Measurements from ENCODE around the gene SCAI. TPM values are rescaled to one million over a fixed set of nuclear protein-coding genes. Genes with fewer than 3 reads are reported as not detected.

Gene SCAI
- total RNA-seq, 1 experiment from 2014 or later, result 4.7 TPM

DNA sequence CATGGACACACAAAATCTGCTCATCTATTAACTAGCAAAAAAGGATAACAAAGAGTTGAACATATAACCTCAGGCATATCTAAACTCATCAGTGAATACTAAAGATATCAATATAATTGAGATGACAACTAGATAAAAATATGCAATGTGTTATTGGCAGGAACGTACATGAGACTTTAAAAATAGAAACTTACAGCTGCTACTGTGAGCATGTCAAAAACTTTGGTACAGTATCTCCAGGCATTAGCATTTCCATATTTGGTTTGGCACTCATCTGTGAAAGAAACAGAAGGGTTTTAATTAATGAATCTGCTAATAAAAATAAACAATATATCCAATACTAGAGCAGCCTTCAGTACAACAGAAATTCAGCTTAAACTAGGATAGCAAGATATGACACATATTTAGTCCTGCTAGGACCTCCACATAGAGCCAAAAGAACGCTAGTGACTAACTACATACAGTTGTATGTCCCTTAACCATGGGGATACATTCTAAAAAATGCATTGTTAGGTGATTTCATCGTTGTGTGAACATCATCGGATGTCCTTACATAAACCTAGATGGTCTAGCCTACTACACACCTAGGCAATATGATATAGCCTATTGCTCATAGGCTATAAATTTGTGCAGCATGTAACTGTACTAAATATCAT, 10.5 kb upstream of the SCAI start:
- POLR2A ChIA-PET, result no interaction called here
- H3K9me3 ChIP-seq (ENCODE audit: control insufficient read depth, insufficient read depth, low read depth, low read length), result no peaks in the 10 kb centered on the region
- H3K4me3 ChIP-seq (ENCODE audit: low read depth in 2 of 2, low read length in 2 of 2), result no peak overlapping the region
- ATAC-seq (no peak), DNase-seq (ENCODE audit: low read depth, low spot score) (no peak)
- peaks cover 6% of the 10 kb centered on the region for H3K36me3 ChIP-seq (ENCODE audit: control insufficient read depth, insufficient read depth, low read length)
- no peak for TF ChIP-seq POLR2AphosphoS5 (IDR thresholded peaks at IDR 0.05; ENCODE audit: low read depth, low read length)
- TF ChIP-seq, protein P1, sequence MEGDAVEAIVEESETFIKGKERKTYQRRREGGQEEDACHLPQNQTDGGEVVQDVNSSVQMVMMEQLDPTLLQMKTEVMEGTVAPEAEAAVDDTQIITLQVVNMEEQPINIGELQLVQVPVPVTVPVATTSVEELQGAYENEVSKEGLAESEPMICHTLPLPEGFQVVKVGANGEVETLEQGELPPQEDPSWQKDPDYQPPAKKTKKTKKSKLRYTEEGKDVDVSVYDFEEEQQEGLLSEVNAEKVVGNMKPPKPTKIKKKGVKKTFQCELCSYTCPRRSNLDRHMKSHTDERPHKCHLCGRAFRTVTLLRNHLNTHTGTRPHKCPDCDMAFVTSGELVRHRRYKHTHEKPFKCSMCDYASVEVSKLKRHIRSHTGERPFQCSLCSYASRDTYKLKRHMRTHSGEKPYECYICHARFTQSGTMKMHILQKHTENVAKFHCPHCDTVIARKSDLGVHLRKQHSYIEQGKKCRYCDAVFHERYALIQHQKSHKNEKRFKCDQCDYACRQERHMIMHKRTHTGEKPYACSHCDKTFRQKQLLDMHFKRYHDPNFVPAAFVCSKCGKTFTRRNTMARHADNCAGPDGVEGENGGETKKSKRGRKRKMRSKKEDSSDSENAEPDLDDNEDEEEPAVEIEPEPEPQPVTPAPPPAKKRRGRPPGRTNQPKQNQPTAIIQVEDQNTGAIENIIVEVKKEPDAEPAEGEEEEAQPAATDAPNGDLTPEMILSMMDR (IDR thresholded peaks at IDR 0.05), result no peak
- no peak for TF ChIP-seq TCF7L2 (IDR thresholded peaks at IDR 0.05; ENCODE audit: low read depth, low read length)
- TF ChIP-seq SIN3A (IDR thresholded peaks at IDR 0.05; ENCODE audit: borderline replicate concordance, insufficient read depth, low read depth, low read length), result no peak
- TF ChIP-seq, protein P2, sequence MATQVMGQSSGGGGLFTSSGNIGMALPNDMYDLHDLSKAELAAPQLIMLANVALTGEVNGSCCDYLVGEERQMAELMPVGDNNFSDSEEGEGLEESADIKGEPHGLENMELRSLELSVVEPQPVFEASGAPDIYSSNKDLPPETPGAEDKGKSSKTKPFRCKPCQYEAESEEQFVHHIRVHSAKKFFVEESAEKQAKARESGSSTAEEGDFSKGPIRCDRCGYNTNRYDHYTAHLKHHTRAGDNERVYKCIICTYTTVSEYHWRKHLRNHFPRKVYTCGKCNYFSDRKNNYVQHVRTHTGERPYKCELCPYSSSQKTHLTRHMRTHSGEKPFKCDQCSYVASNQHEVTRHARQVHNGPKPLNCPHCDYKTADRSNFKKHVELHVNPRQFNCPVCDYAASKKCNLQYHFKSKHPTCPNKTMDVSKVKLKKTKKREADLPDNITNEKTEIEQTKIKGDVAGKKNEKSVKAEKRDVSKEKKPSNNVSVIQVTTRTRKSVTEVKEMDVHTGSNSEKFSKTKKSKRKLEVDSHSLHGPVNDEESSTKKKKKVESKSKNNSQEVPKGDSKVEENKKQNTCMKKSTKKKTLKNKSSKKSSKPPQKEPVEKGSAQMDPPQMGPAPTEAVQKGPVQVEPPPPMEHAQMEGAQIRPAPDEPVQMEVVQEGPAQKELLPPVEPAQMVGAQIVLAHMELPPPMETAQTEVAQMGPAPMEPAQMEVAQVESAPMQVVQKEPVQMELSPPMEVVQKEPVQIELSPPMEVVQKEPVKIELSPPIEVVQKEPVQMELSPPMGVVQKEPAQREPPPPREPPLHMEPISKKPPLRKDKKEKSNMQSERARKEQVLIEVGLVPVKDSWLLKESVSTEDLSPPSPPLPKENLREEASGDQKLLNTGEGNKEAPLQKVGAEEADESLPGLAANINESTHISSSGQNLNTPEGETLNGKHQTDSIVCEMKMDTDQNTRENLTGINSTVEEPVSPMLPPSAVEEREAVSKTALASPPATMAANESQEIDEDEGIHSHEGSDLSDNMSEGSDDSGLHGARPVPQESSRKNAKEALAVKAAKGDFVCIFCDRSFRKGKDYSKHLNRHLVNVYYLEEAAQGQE (IDR thresholded peaks at IDR 0.05; ENCODE audit: insufficient read depth in 1 of 2, low read depth in 2 of 2, low read length in 1 of 2), result no peak
- intact Hi-C loops (cut with micrococcal nuclease; ENCODE audit: unreplicated experiment), result no loop called here
- no peak overlapping the region for H3K27ac ChIP-seq (ENCODE audit: low read length)
- no peaks in the 10 kb centered on the region for H3K4me1 ChIP-seq (ENCODE audit: control insufficient read depth, insufficient read depth, low read length)
- no TSS peak for BruUV-seq (replicated peaks)
- in situ Hi-C loops (cut with HindIII; ENCODE audit: low pct_unique_long_range_greater_than_20kb, low sequenced_read_pairs), result no loop called here
- CTCF ChIA-PET, result interaction anchor here (0.5 kb wide), 1 partner anchor 1706 kb away, joined by 7 read pairs; no protein-coding TSS in a partner anchor
- H3K27me3 ChIP-seq (ENCODE audit: control insufficient read depth, insufficient read depth, low read length), result no peaks in the 10 kb centered on the region

GRCh38 chr9:125151730-125152129, 8.4 kb upstream of the SCAI start:
- BruUV-seq (replicated peaks), result no TSS peak
- H3K4me3 ChIP-seq (ENCODE audit: low read depth in 2 of 2, low read length in 2 of 2), result no peak overlapping the region
- in situ Hi-C loops (cut with HindIII; ENCODE audit: low pct_unique_long_range_greater_than_20kb, low sequenced_read_pairs), result no loop called here
- no peak for DNase-seq (ENCODE audit: low read depth, low spot score)
- no peaks in the 10 kb centered on the region for H3K27me3 ChIP-seq (ENCODE audit: control insufficient read depth, insufficient read depth, low read length)
- H3K27ac ChIP-seq (ENCODE audit: low read length), result no peak overlapping the region
- no peaks in the 10 kb centered on the region for H3K4me1 ChIP-seq (ENCODE audit: control insufficient read depth, insufficient read depth, low read length)
- no peaks in the 10 kb centered on the region for H3K9me3 ChIP-seq (ENCODE audit: control insufficient read depth, insufficient read depth, low read depth, low read length)
- TF ChIP-seq SIN3A (IDR thresholded peaks at IDR 0.05; ENCODE audit: borderline replicate concordance, insufficient read depth, low read depth, low read length), result no peak
- TF ChIP-seq, protein P1 (IDR thresholded peaks at IDR 0.05), result no peak
- TF ChIP-seq, protein P2 (IDR thresholded peaks at IDR 0.05; ENCODE audit: insufficient read depth in 1 of 2, low read depth in 2 of 2, low read length in 1 of 2), result no peak
- TF ChIP-seq POLR2AphosphoS5 (IDR thresholded peaks at IDR 0.05; ENCODE audit: low read depth, low read length), result no peak
- no peak for TF ChIP-seq TCF7L2 (IDR thresholded peaks at IDR 0.05; ENCODE audit: low read depth, low read length)
- ChIA-PET CTCF (no interaction called here), POLR2A (no interaction called here)
- peaks cover 6% of the 10 kb centered on the region for H3K36me3 ChIP-seq (ENCODE audit: control insufficient read depth, insufficient read depth, low read length)
- ATAC-seq, result no peak
- intact Hi-C loops (cut with micrococcal nuclease; ENCODE audit: unreplicated experiment), result no loop called here

Measured in Panc1 (cell line).